Iris pigment epithelial cell (primary cell): ENCODE results near the gene MUC7.
A peak's percentile ranks its signal among the peaks of the same experiment; 100 is the strongest.

Source experiments
- DNase-seq: peaks from one replicate; pipeline ENCODE4 v3.0.0-alpha.2; 2011; ENCODE audit warnings: low read depth

The MUC7 gene

DNA sequence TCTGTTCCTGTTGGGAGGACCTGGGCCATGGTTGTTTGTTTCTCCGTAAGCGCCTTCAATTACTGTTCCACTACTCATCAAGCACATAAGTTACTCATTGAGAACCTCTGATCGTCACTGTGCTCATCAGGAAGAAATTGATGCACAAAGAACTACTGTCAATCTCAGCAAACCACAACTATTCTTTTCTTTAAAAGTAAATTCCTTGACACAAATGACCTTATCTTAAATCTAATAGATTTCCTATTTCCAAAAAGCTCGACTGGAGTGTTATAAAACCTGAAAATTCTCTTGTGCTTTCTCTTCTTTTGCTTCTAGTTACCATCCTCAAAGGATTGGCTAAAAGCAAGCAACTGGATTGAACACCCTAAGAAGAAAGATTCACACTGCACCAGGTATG is at the start of gene MUC7:
MUC7 (plus strand) TSS at position 301 of the 400 bp plus-strand sequence. CDS start 1,825 bp downstream, outside the sequence.
- peak; percentile 24 for DNase-seq

DNA sequence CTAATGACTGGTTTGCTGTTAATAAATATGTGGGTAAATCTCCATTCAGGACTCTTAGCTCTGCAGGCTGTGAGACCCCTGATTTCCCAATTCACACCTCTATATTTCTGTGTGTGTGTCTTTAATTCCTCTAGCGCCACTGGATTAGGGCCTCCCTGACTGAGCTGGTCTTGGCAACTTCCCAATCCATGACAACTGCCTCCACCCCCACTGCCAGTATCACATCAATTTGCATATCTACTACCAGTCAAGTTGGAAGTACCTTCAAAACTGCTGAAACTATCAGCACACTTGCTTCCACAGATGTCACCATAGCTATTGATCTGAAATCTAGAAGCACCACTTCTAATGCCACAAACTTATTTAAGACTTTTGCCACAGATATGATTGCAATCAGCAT is 46.7 kb upstream of the MUC7 start:
- no peak for DNase-seq

DNA sequence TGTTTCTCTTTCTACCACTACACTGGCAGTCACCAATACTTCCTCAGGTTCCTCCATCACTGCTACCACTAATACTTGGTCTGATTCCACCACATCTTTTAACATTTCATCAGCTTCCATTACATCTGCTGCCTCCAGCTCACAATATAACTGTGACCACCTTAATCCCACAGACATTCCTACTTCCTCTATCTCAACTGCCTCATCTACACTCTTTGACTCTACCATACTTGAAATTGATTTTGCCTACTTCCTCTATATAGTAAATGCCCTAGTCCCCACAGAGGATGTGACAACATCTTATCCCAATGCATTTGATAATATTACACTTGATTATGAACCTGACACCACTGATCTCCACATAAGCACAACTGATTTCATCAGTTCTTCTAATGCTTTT is 45.2 kb upstream of the MUC7 start:
- no peak for DNase-seq

DNA sequence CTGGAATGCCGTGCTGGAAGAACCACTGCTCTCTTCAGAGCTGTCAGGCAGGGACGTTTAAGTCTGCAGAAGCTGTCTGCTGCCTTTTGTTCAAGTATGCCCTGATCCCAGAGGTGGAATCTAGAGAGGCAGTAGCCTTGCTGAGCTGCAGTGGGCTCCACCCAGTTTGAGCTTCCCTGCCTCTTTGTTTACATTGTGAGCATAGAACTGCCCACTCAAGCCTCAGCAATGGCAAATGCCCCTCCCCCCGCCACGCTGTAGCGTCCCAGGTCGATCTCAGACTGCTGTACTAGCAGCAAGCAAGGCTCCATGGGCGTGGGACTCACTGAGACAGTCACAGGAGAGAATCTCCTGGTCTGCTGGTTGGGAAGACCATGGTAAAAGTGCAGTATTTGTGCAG is 34.8 kb upstream of the MUC7 start:
- DNase-seq = no peak

DNA sequence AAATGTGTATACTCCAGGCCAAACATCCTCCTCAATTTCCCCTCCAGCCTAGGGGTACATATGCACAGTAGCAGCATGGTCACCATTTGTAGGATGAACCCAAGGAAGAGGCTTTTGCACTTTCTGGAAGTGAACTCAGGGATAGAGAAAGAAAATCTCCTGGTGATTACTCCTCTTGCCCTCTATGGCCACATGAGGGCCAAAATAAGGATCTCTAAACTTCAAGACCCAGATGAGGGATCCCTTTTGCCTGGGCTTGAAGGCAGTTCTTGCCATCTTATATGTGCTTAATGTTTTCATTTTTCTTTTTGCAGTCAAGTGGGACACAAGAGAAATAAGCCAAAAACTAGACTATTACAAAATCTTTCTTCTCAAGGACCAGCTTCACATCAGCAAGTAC is 29.5 kb upstream of the MUC7 start:
- DNase-seq = no peak

DNA sequence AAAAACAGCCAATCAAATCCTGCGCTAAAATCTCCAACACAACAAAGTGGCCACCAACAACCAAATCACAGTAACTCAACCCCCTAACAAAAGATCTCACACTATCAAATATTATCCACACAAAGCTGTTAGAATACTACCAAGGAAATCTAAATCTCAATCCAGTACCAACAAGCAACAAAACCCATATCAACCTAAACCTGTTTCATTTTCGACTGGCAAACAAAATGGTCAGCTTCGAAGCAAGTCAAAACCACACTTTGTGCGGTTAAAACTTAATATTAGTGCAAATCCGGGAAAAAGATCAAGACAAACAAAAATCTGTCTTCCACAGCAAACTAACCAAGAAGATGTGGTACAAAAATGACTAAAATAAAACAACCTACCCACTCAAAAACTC is 28.7 kb upstream of the MUC7 start:
- no peak for DNase-seq

DNA sequence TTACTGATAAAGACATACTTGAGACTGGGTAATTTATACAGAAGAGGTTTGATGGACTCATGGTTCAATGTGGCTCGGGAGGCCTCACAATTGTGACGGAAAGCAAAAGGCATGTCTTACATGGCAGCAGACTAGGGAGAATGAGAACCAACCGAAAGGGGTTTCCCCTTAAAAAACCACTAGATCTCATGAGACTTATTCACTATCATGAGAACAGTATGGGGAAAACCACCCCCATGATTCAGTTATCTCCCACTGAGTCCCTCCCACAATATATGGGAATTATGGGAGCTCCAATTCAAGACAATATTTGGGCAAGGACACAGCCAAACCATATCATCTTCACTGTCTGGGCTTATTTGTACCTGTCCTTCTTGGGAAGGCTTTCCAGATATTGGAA is 22.8 kb upstream of the MUC7 start:
- no peak for DNase-seq

DNA sequence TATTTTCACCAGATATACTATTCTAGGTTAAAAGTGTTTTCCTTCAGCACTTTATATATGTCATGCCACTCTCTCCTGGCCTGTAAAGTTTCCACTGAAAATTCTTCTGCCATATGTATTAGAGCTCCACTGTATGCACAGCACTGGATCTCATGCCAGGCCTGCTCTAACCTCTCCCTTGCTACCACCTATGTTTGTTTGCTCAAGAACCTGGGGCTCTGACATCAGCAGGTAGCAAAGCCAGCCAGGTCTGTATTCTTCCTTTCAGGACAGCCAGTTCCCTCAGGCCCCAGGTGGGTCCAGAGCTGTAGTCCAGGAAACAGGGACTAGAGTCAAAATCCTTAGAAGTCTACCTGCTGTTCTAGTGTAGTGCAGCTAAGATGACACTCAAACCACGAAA is 19.1 kb upstream of the MUC7 start:
- DNase-seq = no peak

DNA sequence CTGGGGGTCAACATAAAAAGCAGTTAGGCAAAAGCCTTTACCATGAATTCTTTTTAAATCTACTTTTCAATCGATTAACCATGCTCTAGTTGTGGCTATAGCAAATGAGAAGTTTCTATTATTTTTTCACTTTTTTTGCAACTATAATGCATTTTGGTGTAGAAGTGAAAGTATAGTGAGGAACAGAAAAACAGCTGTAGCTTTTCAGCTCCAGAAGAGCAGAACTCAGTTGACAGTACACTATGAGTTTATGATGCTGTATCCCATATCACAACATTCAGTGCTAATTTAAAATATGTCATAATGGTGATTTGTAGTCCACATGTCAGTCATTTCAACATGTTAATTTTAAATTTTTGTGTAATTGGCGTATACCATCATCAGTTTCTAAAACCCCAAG is 8.7 kb upstream of the MUC7 start:
- DNase-seq = no peak

DNA sequence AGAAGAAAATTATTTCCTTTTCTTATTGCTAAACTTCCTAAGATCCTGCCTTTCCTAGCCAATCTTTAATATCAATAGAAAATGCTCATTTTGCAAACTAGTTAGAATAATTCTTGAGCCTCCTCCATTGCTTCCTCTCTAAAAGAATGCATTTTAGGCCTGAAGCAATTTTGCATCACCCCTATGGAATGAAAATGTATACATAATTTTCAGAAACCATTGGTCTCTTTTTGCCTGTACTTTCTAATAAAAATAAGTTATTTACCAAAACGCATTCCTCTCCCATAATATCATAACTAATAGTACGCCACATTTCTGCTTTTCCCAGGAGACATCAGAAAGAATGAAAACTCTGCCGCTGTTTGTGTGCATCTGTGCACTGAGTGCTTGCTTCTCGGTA is 1.7 kb downstream of the MUC7 start:
- DNase-seq = peak; percentile 43

DNA sequence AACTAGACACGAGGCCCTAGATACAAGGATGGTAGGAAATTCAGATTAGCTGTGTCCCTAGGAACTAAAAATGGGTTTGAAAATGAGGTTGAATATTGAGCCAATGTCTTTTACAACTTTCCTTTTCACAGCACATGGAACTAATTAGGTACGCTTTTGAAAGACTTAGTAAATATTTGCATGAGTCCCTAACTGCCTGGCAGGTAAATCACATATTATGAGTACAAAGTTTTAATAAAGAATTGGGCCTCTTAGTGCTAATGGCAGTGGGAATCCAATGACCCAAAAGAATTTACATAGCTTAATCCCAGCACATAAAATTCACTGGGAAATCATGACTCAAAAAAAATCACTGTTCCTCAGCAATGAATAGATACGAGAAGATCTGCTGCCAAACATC is 16.8 kb downstream of the MUC7 start:
- DNase-seq = no peak

DNA sequence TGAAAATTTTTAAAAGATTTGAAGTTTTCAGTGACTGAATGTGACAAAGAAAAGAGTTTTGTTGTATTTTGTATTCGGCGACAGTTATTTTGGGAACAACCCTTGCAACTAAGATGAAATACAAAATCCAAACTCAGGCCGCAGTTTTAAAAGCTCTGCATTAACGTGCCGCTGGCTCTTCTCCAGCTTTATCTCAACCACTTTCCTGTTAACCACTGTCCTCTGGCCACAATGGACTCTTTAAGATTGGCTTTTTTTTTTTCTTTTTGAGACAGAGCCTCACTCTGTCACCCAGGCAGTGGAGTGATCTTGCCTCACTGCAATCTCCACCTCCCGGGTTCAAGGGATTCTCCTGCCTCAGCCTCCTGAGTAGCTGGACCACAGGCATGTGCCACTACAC is 24.2 kb downstream of the MUC7 start:
- DNase-seq = no peak

DNA sequence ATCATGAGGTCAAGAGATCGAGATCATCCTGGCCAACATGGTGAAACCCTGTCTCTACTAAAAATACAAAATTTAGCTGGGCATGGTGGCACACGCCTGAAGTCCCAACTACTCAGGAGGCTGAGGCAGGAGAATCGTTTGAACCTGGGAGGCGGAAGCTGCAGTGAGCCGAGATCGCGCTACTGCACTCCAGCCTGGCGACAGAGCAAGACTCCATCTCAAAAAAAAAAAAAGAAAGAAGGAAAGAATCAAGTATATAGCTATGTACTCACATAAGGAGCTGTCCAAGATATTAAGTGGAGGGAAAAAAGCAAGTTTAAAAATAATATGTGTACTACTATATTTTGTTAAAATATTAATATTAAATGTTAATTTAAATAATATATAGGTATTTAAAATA is 29.8 kb downstream of the MUC7 start:
- DNase-seq = peak; percentile 11

DNA sequence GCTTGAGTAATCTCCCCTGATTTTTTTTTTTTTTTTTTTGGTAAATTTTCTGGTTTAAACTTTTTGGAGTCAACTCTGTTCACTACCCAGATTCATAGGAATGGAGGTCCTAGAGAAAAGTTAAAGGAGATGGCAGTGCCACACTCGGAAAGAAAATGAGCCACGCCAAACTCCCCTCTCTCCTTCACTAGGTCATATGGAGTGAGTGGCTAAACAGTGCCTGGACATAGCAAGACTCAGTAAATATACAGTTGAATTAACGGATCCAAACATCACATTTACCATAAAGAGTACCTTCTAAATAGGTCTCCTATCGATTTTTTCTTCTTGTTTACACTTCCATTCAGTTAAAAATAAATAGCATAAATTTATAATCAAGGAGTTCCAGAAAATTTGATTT is 32.7 kb downstream of the MUC7 start:
- no peak for DNase-seq

DNA sequence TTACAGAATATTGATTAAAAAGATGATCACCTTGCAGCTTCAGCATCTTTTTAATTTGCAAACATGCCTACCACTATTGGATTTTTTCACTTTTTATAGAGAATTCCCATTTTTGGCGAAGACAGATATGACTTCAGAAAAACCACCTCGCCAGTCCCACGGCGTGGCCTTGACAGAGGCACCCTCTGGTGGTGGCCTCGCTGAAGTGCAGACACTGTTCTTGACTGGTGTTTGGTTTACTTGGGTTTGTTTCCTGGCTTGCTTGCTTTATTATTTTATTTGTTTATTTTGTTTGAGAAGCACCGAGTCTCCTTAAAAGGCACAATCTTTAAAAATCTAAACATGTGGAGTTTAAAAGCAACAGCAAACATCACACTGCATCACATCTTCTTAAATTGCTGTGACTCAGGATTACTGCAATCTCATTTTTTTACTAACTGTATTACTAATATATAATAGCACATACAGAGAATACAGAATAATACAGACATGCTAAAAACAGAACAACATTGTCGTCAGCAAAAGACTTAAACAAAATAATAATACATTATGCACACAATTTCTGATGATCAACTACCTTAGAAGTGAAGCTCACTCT is 33.3 kb downstream of the MUC7 start:
- peak; percentile 60 for DNase-seq

DNA sequence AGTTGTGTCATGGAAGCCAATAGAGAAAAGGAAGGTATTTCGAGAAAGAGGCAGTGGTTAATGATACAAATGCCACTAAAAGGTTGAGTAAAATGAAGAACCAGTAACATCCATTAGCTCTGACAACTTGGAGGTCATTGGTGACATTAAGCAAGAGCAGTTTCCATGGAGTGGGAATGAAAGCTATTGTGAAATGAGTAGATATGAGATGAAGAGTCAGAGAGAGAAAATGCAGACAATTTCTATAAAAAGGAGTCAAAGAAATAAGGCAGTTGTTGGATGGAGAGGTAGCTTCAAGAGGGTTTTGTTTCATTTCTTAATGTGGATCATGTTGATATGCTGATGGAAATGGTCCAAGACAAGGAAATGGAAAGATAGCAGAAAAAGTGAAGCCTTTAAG is 36.8 kb downstream of the MUC7 start:
- peak; percentile 54 for DNase-seq

DNA sequence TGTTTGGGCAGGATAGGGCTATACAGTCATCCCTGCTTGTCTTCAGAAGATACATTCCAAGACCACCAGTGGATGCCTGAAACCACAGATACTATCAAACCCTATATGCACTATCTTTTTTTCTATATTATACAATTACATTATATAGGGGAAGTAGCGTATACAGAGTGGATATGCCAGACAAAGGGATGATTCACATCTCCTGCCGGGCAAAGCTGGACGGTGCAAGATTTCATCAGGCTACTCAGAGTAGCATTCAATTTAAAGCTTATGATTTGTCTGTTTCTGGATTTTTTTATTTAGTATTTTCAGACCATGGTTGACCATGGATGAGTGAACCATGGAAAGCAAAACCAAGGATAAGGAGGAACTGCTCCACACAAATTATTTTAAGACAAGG is 39.4 kb downstream of the MUC7 start:
- peak; percentile 16 for DNase-seq

DNA sequence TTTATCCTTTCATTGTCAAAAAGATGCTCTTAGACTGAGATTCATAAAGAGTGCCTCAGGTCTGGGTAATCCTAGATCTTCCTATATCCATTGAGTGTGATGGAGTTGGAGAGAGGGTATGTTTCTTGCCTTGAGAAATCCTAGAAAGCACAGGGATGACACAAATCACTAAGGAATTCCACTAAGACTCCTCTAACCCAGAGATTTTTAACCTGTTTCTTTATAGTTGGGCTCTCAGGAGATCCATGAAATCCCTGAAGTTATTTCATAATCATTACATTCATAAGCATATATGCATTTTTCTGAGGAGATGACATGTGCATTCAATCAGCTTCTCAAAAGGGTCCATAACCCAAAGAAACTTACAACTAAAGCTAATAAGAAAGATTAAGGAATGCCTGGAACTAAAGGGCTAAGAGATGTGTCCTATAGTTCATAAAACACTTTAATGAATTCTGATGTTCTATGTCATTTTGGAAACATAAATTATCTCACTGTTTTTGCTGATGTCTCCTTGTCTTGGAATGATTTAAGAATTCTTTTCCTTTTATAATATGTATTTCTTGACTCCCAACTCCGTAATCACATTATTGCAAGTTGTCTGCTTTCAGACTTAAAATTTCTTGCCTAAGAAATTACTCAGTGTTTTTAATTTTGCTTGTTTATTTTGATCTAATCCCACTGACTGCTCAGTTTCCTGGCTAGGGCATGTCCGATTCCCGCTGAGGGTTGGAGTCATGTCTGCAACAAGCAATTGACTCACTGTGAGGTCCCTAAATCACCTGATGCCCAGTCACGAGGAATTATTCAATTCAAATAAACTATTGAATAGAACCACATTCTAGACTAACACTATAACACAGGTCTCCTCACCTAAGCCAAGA is 43.6 kb downstream of the MUC7 start:
- DNase-seq = peak; percentile 92

DNA sequence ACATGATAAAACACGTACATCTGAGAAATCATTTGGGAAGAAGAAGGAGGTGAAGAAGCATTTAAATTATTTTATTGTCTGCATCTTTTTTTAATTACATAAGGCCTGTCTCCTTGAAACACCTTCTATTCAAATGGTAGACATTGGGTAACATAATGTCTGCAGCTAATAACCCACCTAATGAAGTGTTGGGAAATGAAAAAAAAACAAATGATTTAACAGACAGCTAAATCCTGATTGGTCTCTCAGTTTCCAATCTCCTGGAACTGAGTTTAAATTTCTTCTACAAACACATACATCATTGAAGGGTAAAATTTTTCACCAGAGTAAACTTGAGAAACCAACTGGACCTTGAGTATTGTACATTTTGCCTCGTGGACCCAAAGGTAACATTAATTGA is 46.3 kb downstream of the MUC7 start, which contains the start of gene AMTN:
AMTN (plus strand) TSS at position 301 of the 400 bp plus-strand sequence. CDS start 209 bp downstream, outside the sequence.
- no peak for DNase-seq

DNA sequence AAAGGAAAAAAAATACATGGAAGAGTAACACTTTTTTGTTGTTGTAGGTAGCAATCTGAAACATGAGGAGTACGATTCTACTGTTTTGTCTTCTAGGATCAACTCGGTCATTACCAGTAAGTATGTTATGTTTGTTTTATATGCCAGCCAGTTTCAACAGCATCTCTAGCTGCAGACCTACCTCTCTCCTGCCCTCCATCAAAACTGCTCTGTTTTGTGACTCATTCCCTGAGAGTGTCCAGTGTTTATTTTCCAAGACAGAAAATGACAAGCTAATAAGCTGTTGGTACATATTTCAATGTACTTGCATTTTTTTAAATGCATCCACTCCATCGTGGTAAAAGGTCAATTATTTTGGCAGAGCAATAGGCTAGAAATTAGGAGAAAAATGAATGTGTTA is 46.7 kb downstream of the MUC7 start:
- DNase-seq = peak; percentile 64

DNA sequence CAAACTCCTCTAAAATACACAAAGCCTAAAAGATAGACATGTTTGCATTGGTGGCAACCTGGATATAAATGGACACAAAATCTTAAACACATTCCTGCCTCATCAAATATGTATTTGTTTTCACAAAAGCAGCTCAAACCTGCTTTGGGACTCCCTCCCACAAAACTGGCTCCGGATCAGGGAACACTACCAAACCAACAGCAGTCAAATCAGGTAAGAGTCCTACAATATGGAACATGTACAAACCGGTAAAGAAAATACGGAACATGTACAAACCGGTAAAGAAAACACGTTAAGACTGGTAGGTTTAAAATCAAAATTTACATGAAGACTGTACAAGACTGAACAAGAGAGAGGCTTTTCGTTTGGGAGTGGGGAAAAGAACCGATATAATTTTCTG is 50.6 kb downstream of the MUC7 start:
- no peak for DNase-seq

DNA sequence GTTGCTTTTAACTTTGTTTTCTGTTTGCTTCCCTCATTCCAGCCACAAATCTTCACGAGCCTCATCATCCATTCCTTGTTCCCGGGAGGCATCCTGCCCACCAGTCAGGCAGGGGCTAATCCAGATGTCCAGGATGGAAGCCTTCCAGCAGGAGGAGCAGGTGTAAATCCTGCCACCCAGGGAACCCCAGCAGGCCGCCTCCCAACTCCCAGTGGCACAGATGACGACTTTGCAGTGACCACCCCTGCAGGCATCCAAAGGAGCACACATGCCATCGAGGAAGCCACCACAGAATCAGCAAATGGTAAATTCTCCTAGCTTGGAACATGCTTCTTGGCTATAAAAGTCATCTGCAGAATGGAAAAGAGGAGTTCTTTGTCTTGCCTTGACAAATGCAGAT is 59.0 kb downstream of the MUC7 start:
- no peak for DNase-seq

DNA sequence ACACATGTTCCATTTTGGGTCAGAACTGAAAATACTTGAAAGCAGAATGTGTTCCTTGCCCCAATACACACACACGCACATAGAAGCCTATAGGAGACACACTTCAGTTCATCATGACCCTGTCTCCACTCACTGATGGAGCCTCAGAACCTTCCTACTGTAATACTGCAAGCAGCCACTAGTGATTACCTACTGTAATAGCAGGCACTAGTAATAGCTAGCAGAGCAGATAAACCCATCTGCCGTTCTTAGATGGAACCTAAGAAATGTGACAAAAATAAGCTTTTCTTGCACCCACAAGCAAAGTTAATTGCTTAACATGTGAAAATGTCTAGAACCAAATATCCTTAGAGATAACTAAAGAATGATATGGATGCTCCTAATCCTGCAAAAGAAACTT is 60.0 kb downstream of the MUC7 start:
- no peak for DNase-seq
